GM19025 (cell line): ENCODE measurements around the gene ATP6V0B.

Experiments used
- ATAC-seq: cut with Tn5 transposase; IDR thresholded peaks from one replicate; pipeline ENCODE4 v1.9.1; 2021; ENCODE audit warnings: mild to moderate bottlenecking, low read depth, moderate library complexity; ENCODE audit not compliant: unreplicated experiment

ATP6V0B gene

DNA sequence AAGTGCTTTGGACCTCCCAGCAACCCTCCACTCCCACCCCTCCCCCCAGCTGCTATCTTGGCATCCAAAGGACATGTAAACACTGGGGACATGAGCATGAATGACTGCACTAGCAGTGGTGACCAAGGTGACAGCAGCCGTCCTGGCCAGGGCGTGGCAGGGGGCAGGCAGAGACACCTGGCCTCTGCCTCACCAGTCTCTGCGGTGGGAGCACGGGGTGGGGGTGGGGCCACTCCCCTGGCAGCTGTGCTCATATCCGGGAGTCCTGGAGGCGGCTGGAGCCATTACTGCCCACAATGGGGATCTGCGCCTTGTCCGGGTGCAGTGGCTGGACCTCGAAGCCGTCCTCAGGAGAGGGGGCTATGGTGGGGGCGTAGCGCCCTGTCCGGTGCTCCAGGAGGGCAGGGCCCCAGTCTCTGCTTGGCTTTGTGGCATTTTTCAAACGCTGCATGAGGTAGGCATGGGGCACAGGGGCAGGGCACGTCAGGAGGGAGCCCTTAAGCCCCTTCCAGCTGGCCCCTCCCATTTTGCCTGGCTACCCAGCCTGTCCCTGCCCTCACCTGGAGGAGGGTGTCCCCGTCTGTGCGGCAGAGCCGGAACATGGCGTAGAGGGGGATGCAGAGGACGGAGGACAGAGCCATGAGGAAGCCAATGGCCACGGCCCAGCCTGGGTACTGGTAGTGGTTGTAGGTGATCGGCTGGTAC is 22.7 kb downstream of the ATP6V0B start:
- no peak for ATAC-seq

- no peak for ATAC-seq
Observed at GRCh38 chr1:43998000-43998378, 23.2 kb downstream of the ATP6V0B start.

GRCh38 chr1:43999455-43999854 is 24.7 kb downstream of the ATP6V0B start:
- no peak for ATAC-seq

DNA sequence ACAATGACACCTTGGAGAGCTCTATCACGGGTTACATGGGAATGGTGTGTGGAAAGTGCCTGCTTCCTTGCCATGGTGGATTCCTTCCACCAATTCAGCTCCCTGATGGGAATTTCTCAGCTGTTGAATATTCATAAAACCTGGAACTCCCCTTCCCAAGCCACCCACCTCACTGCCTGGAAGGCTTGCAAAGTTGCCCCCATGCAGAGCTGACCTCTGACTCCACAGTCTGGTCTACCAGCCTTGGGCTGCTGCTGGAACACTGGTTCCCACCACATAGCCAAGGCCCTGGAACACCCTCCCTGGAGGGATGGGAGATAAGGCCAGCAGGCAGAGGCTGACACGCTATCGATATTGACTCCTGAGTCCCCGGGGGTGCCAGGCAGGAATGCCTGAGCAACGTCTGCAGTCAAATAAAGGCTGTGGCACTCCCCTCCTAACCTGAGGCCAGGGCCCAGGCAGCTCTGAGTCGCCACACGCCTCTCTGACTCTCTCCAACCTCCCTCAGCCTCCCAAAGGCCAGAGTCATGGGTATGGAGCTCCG is 25.4 kb downstream of the ATP6V0B start:
- ATAC-seq: no peak

GRCh38 chr1:44002165-44002564 is 27.4 kb downstream of the ATP6V0B start:
- no peak for ATAC-seq

DNA sequence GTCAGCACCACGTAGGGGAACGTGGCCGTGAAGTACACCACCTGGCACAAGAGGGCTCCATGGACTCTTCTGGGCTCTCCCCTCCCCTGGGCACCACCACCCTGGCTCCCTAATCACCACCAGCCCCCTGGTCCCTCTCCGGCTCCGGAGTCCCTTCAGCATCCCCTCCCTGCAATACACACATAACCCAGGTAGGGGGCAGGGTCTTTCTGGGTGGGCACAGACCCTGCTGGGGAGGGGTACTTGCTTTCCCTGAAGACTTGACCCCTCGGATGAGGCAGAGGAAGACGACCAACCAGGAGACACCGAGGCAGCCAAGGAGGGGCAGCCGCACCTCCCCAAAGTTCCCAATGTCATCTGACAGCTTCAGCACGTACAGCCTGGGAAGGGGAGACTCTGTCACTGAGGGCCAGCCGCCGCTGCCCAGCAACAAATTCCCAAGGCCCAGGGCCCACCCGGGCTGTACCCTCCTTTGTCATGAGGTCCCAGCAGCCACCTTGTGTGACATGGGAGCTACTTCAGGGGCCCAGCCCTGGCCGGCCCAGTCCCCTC is 27.9 kb downstream of the ATP6V0B start:
- ATAC-seq: no peak

GRCh38 chr1:44008259-44008658 is 33.5 kb downstream of the ATP6V0B start:
- no peak for ATAC-seq

DNA sequence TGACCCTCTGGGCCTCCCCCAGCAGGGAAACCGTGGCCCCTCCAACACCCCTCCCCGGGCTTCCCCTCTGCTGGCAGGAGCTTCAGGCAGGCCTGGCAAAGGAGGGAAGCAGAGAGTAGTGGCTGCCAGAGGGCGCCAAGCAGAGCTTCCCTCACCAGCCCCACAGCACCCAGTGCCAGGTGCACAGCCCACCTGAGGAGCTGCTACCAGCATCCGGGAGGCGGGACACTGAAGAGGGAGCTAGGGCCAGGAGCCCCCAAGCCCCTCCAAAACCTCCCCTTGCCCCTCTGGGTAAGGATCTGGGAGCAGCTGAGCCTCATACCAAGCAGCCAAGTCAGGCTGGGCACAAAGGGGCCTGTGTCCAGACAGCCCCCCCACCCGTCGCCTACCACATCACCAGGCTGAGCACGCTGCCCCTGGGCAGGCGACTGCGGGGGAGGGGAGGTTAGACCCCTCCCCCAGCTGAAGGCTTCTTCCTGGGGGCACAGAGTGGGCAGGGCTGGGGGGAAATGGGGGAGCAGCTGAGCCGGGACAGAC is 36.2 kb downstream of the ATP6V0B start:
- ATAC-seq: no peak

GRCh38 chr1:44012404-44012803 is 37.6 kb downstream of the ATP6V0B start:
- ATAC-seq: no peak

GRCh38 chr1:44012941-44013609 is 38.3 kb downstream of the ATP6V0B start:
- no peak for ATAC-seq

- ATAC-seq: no peak
Observed at GRCh38 chr1:44013949-44014348, 39.2 kb downstream of the ATP6V0B start.

DNA sequence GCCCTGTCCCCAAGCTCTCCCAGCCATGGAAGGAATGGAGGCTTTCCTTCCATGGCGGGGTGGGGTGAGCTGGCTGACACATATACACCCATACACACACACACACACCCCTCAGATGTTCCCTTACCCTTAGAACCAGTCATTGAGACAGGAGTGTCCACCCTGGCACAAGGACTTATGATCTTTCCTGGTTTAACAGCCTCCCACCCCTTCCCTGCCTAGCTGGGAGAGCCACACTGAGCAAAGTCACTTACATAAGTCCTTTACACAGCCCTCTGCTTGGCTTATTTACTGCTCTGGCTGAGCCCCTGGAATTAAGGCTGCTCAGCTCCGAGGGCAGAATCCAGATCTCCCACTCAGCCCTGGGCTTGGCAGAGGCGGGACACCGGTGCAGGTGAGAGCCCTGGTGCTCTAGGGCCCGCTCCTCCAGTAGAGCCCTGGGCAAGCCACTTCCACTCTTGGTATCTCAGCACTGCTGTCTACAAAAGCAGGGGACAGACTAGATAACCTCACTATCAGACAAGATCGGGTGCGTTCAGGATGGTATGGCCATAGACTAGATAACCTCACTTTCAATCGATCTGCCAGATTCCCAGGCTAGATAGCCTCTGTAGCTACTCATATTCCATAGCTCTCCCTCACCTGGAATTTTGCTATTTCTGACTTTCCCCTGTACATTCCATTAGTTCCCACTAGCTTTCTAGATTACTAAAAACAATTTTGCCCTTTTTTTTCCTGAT is 39.8 kb downstream of the ATP6V0B start:
- no peak for ATAC-seq

- no peak for ATAC-seq
Observed at GRCh38 chr1:44015206-44015605, 40.4 kb downstream of the ATP6V0B start.

- ATAC-seq: no peak
Observed at GRCh38 chr1:44016041-44016889, 41.5 kb downstream of the ATP6V0B start.

DNA sequence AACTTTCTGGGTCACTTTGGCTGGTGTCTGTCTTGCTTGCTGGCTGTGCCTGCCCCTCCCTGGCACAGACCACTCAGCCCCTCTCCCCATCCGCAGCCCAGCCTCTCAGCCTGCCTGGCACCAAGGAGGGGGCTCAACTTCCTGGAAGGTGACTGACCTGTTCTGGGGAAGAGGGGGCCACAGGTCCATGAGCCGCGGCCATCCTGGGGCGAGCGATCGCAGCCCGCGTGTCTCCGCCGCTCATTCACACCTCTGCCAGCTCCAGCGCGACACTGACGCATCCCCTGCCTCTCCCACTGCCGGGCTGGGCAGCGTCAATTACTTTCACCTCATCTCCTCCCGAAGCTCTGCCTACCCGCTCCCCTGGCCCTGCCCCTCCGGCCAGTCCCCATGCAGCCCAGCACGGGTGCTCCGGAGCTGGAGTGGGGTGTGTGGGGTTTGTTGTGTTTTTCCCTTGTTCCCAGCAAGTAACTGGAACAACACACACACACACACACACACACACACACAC is 42.2 kb downstream of the ATP6V0B start:
- ATAC-seq: no peak

DNA sequence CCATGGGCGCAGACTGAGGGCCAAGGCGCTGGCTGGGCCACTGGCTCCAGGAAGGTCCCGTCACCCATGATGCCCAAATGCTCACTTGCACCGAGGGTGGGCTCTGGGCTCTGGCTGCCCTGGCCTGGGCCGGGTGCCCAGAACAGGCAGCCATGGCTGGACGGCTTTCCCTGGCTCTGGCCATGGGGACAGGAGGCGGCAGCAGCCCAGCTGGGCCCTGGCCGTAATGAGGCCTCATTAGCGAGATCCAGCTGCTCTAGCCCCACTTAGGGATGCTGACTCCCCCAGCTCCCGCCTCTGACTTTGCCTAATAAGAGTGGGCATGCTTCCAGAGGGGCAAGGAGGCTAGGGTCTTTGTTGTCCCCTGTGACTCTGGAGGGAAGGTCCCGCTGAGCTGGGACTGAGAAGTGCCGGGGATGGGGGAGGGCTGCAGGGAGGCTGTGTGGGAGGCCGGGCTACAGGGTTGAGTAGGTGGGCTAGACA is 44.7 kb downstream of the ATP6V0B start:
- no peak for ATAC-seq

DNA sequence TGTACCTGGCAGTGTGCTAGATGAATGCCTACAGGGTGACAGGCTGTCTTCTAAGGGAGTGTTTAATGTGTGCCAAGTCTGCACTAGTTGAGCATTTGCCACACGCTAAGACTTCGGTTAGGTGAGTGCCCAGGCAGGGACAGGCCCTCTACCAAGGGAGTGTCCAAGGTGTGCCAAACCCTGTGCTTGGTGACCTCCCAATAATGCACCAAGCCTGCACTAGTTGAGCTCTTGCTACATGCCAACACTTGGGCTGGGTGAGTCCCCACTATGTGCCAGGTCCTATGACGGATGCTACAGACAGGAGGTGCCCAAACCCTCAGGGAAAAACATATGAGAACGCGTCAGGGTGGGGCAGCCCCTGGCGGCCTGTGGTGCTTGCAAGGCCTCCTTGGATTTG is 45.7 kb downstream of the ATP6V0B start:
- no peak for ATAC-seq

GRCh38 chr1:44021156-44021555 is 46.4 kb downstream of the ATP6V0B start:
- no peak for ATAC-seq

- no peak for ATAC-seq
Observed at GRCh38 chr1:44021581-44022321, 47.0 kb downstream of the ATP6V0B start.
